C4-2B (cell line): ENCODE measurements around the gene SERP2.

Experiments
- ZFX ChIP-seq: fragments of 450-650 bp; IDR thresholded peaks from 2 replicates; pipeline ENCODE4 v1.6.1; 2017
- TF ChIP-seq, protein P1 (sequence below): fragments of 450-650 bp; conservative IDR thresholded peaks from 2 replicates; pipeline ENCODE4 v1.5.1; 2017; ENCODE audit warnings: mild to moderate bottlenecking

GRCh38 chr13:44401577-44401976, 28.0 kb downstream of the SERP2 start:
- TF ChIP-seq, protein P1, sequence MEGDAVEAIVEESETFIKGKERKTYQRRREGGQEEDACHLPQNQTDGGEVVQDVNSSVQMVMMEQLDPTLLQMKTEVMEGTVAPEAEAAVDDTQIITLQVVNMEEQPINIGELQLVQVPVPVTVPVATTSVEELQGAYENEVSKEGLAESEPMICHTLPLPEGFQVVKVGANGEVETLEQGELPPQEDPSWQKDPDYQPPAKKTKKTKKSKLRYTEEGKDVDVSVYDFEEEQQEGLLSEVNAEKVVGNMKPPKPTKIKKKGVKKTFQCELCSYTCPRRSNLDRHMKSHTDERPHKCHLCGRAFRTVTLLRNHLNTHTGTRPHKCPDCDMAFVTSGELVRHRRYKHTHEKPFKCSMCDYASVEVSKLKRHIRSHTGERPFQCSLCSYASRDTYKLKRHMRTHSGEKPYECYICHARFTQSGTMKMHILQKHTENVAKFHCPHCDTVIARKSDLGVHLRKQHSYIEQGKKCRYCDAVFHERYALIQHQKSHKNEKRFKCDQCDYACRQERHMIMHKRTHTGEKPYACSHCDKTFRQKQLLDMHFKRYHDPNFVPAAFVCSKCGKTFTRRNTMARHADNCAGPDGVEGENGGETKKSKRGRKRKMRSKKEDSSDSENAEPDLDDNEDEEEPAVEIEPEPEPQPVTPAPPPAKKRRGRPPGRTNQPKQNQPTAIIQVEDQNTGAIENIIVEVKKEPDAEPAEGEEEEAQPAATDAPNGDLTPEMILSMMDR: no peak
- no peak for TF ChIP-seq ZFX
